HL-60 (cell line): ENCODE measurements around the gene PRRT1B.

Experiments
- POLR2AphosphoS5 ChIP-seq: IDR thresholded peaks from 2 replicates; pipeline ENCODE4 v1.6.1; 2012; ENCODE audit warnings: low read depth
- TF ChIP-seq, protein P1 (sequence below): IDR thresholded peaks from 2 replicates; pipeline ENCODE4 v1.6.1; 2012; ENCODE audit warnings: low read depth; ENCODE audit not compliant: insufficient replicate concordance

DNA sequence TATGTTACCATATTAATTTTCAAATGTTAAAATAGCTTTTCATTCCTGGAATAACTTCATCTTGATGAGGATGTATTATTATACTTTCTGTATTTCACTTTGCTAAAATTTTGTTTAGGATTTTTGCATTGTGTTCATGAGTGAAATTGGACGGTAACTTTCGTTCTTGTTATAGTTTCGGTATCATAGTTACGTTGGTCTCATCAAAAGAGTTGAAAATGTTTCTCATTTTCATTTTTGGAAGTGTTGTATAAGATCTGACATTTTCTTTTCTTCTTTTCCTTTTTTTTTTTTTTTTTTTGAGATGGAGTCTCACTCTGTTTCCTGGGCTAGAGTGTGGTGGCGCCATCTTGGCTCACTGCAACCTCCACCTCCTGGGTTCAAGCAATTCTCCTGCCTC is 20.0 kb downstream of the PRRT1B start:
- TF ChIP-seq, protein P1, sequence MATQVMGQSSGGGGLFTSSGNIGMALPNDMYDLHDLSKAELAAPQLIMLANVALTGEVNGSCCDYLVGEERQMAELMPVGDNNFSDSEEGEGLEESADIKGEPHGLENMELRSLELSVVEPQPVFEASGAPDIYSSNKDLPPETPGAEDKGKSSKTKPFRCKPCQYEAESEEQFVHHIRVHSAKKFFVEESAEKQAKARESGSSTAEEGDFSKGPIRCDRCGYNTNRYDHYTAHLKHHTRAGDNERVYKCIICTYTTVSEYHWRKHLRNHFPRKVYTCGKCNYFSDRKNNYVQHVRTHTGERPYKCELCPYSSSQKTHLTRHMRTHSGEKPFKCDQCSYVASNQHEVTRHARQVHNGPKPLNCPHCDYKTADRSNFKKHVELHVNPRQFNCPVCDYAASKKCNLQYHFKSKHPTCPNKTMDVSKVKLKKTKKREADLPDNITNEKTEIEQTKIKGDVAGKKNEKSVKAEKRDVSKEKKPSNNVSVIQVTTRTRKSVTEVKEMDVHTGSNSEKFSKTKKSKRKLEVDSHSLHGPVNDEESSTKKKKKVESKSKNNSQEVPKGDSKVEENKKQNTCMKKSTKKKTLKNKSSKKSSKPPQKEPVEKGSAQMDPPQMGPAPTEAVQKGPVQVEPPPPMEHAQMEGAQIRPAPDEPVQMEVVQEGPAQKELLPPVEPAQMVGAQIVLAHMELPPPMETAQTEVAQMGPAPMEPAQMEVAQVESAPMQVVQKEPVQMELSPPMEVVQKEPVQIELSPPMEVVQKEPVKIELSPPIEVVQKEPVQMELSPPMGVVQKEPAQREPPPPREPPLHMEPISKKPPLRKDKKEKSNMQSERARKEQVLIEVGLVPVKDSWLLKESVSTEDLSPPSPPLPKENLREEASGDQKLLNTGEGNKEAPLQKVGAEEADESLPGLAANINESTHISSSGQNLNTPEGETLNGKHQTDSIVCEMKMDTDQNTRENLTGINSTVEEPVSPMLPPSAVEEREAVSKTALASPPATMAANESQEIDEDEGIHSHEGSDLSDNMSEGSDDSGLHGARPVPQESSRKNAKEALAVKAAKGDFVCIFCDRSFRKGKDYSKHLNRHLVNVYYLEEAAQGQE = no peak
- no peak for TF ChIP-seq POLR2AphosphoS5
